ENCODE measurements around the gene CATSPERB. TPM values are rescaled to one million over a fixed set of nuclear protein-coding genes. Genes with fewer than 3 reads are reported as not detected.

CATSPERB gene
- total RNA-seq, 2 experiments from 2014 or later = 5.3 to 7.1 TPM

GRCh38 chr14:91727121-91727520 lies 4.8 kb downstream of the CATSPERB start:
- no peak for ATAC-seq (ENCODE audit: poor library complexity)
- intact Hi-C loops (cut with DNase I, micrococcal nuclease) = no loop called here
- TF ChIP-seq CTCF (IDR thresholded peaks at IDR 0.05) = no peak
- H3K27ac Mint-ChIP-seq = no peak overlapping the region
- Histone ChIP-seq H3K4me3 (ENCODE audit: low read length) (no peak overlapping the region), H3K36me3 (ENCODE audit: insufficient read depth, low read length) (no peaks in the 10 kb centered on the region), H3K4me1 (ENCODE audit: insufficient read depth, low read length) (no peaks in the 10 kb centered on the region), H3K27me3 (ENCODE audit: control insufficient read depth in 1 of 2, insufficient read depth in 2 of 2, low read length in 2 of 2) (no peaks in the 10 kb centered on the region), H3K9me3 (ENCODE audit: control insufficient read depth in 1 of 2, insufficient read depth in 1 of 2, low read length in 2 of 2) (no peaks in the 10 kb centered on the region), H3K27ac (ENCODE audit: low read depth in 1 of 2, low read length in 2 of 2) (no peak overlapping the region)
- ChIA-PET CTCF (no interaction called here), POLR2A (no interaction called here)
- no peaks in the 10 kb centered on the region for H3K27me3 Mint-ChIP-seq
- H3K4me3 Mint-ChIP-seq = no peak overlapping the region
- H3K9me3 Mint-ChIP-seq = no peaks in the 10 kb centered on the region
- H3K4me1 Mint-ChIP-seq (ENCODE audit: low read depth) = no peaks in the 10 kb centered on the region
- H3K36me3 Mint-ChIP-seq (ENCODE audit: low read depth) = no peaks in the 10 kb centered on the region
- no peak for DNase-seq

- H3K27ac Mint-ChIP-seq = no peak overlapping the region
- peaks cover 8% of the 10 kb centered on the region for H3K4me1 Mint-ChIP-seq (ENCODE audit: low read depth)
- no peak overlapping the region for H3K4me3 Mint-ChIP-seq
- no peaks in the 10 kb centered on the region for H3K27me3 ChIP-seq (ENCODE audit: control insufficient read depth in 1 of 2, insufficient read depth in 2 of 2, low read length in 2 of 2)
- no peak overlapping the region for H3K4me3 ChIP-seq (ENCODE audit: low read length)
- DNase-seq (no peak), ATAC-seq (ENCODE audit: poor library complexity) (no peak)
- H3K4me1 ChIP-seq (ENCODE audit: insufficient read depth, low read length) = no peaks in the 10 kb centered on the region
- no peaks in the 10 kb centered on the region for H3K9me3 Mint-ChIP-seq
- H3K36me3 Mint-ChIP-seq (ENCODE audit: low read depth) = no peaks in the 10 kb centered on the region
- no peak for TF ChIP-seq CTCF (IDR thresholded peaks at IDR 0.05)
- POLR2A ChIA-PET = no interaction called here
- no peak overlapping the region for H3K27ac ChIP-seq (ENCODE audit: low read depth in 1 of 2, low read length in 2 of 2)
- H3K36me3 ChIP-seq (ENCODE audit: insufficient read depth, low read length) = no peaks in the 10 kb centered on the region
- CTCF ChIA-PET = no interaction called here
- intact Hi-C loops (cut with DNase I, micrococcal nuclease) = no loop called here
- H3K27me3 Mint-ChIP-seq = no peaks in the 10 kb centered on the region
- no peaks in the 10 kb centered on the region for H3K9me3 ChIP-seq (ENCODE audit: control insufficient read depth in 1 of 2, insufficient read depth in 1 of 2, low read length in 2 of 2)
Observed at GRCh38 chr14:91723501-91723900, 8.4 kb downstream of the CATSPERB start.

DNA sequence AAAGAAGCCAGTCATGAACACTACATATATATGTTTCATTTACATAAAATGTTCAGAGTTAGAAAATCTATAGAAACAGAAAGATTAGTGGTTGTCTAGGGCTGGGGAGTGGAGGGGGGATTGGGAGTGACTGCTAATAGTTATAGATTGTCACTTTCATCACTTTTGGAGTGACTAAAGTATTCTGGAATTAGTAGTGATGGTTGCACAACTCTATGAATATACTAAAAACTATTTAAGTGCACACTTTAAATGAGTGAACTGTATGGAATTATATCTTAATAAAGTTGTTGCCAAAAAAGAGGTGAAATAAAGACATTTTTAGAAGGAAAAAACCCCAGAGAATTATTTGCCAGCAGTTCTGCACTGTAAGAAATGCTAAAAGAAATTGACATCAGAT lies 9.5 kb downstream of the CATSPERB start:
- Histone ChIP-seq H3K4me1 (ENCODE audit: insufficient read depth, low read length) (no peaks in the 10 kb centered on the region), H3K27me3 (ENCODE audit: control insufficient read depth in 1 of 2, insufficient read depth in 2 of 2, low read length in 2 of 2) (no peaks in the 10 kb centered on the region), H3K9me3 (ENCODE audit: control insufficient read depth in 1 of 2, insufficient read depth in 1 of 2, low read length in 2 of 2) (no peaks in the 10 kb centered on the region), H3K36me3 (ENCODE audit: insufficient read depth, low read length) (no peaks in the 10 kb centered on the region), H3K27ac (ENCODE audit: low read depth in 1 of 2, low read length in 2 of 2) (no peak overlapping the region), H3K4me3 (ENCODE audit: low read length) (no peak overlapping the region)
- DNase-seq = no peak
- Mint-ChIP-seq H3K36me3 (ENCODE audit: low read depth) (no peaks in the 10 kb centered on the region), H3K4me3 (no peak overlapping the region), H3K4me1 (ENCODE audit: low read depth) (peaks cover 8% of the 10 kb centered on the region), H3K27ac (no peak overlapping the region), H3K27me3 (no peaks in the 10 kb centered on the region), H3K9me3 (no peaks in the 10 kb centered on the region)
- intact Hi-C loops (cut with DNase I, micrococcal nuclease) = no loop called here
- ATAC-seq (ENCODE audit: poor library complexity) = no peak
- TF ChIP-seq CTCF (IDR thresholded peaks at IDR 0.05) = no peak
- CTCF ChIA-PET = no interaction called here
- POLR2A ChIA-PET = no interaction called here
